HEK293T (cell line): ENCODE data around the gene MMP14.

Experiments used
- FOXA1 ChIP-seq: fragments of 450-650 bp; IDR thresholded peaks from 2 replicates; pipeline ENCODE4 v1.6.1; 2016; ENCODE audit warnings: mild to moderate bottlenecking
- L3MBTL2 ChIP-seq: fragments of 450-650 bp; conservative IDR thresholded peaks from 2 replicates; pipeline ENCODE4 v1.6.1; 2016; ENCODE audit warnings: mild to moderate bottlenecking

DNA sequence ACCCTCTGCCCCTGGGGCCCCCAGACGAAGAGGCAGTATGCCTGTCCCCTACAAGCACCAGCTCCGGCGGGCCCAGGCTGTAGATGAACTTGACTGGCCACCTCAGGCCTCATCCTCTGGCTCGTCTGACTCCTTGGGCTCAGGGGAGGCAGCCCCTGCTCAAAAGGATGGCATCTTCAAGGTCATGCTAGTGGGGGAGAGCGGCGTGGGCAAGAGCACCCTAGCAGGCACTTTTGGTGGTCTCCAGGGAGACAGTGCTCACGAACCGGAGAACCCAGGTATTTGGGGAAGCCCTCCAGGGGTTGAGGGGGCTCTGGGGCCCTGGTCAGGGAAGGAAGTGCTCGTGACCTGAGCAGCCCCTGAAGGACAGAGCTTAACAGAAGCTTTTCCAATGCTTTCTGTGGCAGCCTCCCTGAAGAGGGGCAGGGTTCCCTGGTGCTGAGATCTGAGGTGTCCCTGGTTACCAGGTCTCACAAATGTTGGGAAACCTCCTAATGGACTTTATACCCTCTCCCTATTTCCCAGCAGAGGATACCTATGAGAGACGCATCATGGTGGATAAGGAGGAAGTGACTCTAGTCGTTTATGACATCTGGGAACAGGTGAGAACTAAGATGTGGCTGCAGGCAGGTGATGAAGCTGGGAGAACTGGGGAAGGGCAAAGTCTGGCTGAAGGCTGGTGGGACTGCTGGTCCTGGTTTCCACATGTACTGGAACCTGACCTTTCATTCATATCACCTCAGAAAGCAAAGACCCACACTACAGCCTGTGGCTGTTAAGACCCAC is 48.5 kb downstream of the MMP14 start:
- TF ChIP-seq L3MBTL2 (no peak), FOXA1 (no peak)
